Measurements from ENCODE around the gene TTBK2.

The TTBK2 gene

GRCh38 chr15:42785569-42785968, 135.0 kb downstream of the TTBK2 start:
- TF ChIP-seq CTCF (IDR thresholded peaks at IDR 0.05; ENCODE audit: low read length) (no peak), EZH2phosphoT487 (IDR thresholded peaks at IDR 0.05; ENCODE audit: low read length) (no peak), EZH2 (optimal IDR thresholded peaks at IDR 0.05; ENCODE audit: low read depth, low read length) (no peak)
- H3K4me2 ChIP-seq (ENCODE audit: low read depth, low read length) = no peak overlapping the region
- H3K4me3 ChIP-seq (ENCODE audit: low read length) = no peak overlapping the region
- H3K4me1 ChIP-seq (ENCODE audit: low read length) = no peaks in the 10 kb centered on the region
- no peak overlapping the region for H3K27ac ChIP-seq (ENCODE audit: low read length)
- no peaks in the 10 kb centered on the region for H4K20me1 ChIP-seq (ENCODE audit: insufficient read depth, low read length)
- H3K9ac ChIP-seq (ENCODE audit: low read length) = no peak overlapping the region
- H3F3A ChIP-seq (ENCODE audit: insufficient read depth, low read length) = no peaks in the 10 kb centered on the region
- H2AFZ ChIP-seq (ENCODE audit: low read length) = no peak overlapping the region
- H3K27me3 ChIP-seq (replicated peaks; ENCODE audit: insufficient read depth, low read length) = no peaks in the 10 kb centered on the region
- H3K9me2 ChIP-seq (replicated peaks; ENCODE audit: insufficient read depth, low read length) = no peaks in the 10 kb centered on the region
- no peaks in the 10 kb centered on the region for H3K79me2 ChIP-seq (ENCODE audit: low read length)
- H3K36me3 ChIP-seq (replicated peaks; ENCODE audit: insufficient read depth, low read length) = no peaks in the 10 kb centered on the region
- no peaks in the 10 kb centered on the region for H3K9me3 ChIP-seq (replicated peaks; ENCODE audit: insufficient read depth, low read length)
- no peak for DNase-seq

- Histone ChIP-seq H3K9ac (ENCODE audit: low read length) (no peak overlapping the region), H3K79me2 (ENCODE audit: low read length) (no peaks in the 10 kb centered on the region), H3F3A (ENCODE audit: insufficient read depth, low read length) (no peaks in the 10 kb centered on the region), H3K27ac (ENCODE audit: low read length) (no peak overlapping the region), H3K36me3 (replicated peaks; ENCODE audit: insufficient read depth, low read length) (no peaks in the 10 kb centered on the region), H3K27me3 (replicated peaks; ENCODE audit: insufficient read depth, low read length) (no peaks in the 10 kb centered on the region), H3K4me1 (ENCODE audit: low read length) (no peaks in the 10 kb centered on the region), H2AFZ (ENCODE audit: low read length) (no peak overlapping the region), H3K9me3 (replicated peaks; ENCODE audit: insufficient read depth, low read length) (no peaks in the 10 kb centered on the region), H4K20me1 (ENCODE audit: insufficient read depth, low read length) (no peaks in the 10 kb centered on the region), H3K4me2 (ENCODE audit: low read depth, low read length) (no peak overlapping the region), H3K9me2 (replicated peaks; ENCODE audit: insufficient read depth, low read length) (no peaks in the 10 kb centered on the region), H3K4me3 (ENCODE audit: low read length) (no peak overlapping the region)
- TF ChIP-seq EZH2 (optimal IDR thresholded peaks at IDR 0.05; ENCODE audit: low read depth, low read length) (no peak), EZH2phosphoT487 (IDR thresholded peaks at IDR 0.05; ENCODE audit: low read length) (no peak), CTCF (IDR thresholded peaks at IDR 0.05; ENCODE audit: low read length) (no peak)
- no peak for DNase-seq
Measured at GRCh38 chr15:42784705-42785104, 135.9 kb downstream of the TTBK2 start.

- no peak overlapping the region for H3K27ac ChIP-seq (ENCODE audit: low read length)
- TF ChIP-seq EZH2 (optimal IDR thresholded peaks at IDR 0.05; ENCODE audit: low read depth, low read length) = no peak
- TF ChIP-seq EZH2phosphoT487 (IDR thresholded peaks at IDR 0.05; ENCODE audit: low read length) = no peak
- TF ChIP-seq CTCF (IDR thresholded peaks at IDR 0.05; ENCODE audit: low read length) = no peak
Measured at GRCh38 chr15:42782716-42783115, 137.9 kb downstream of the TTBK2 start.

More at GRCh38 chr15:42782716-42783115, 137.9 kb downstream of the TTBK2 start:
- Histone ChIP-seq H2AFZ (ENCODE audit: low read length) (no peak overlapping the region), H3K9ac (ENCODE audit: low read length) (no peak overlapping the region), H3K9me2 (replicated peaks; ENCODE audit: insufficient read depth, low read length) (no peaks in the 10 kb centered on the region), H3K4me2 (ENCODE audit: low read depth, low read length) (no peak overlapping the region), H3F3A (ENCODE audit: insufficient read depth, low read length) (no peaks in the 10 kb centered on the region), H3K79me2 (ENCODE audit: low read length) (no peaks in the 10 kb centered on the region), H3K4me3 (ENCODE audit: low read length) (no peak overlapping the region), H3K4me1 (ENCODE audit: low read length) (no peaks in the 10 kb centered on the region), H3K9me3 (replicated peaks; ENCODE audit: insufficient read depth, low read length) (no peaks in the 10 kb centered on the region), H3K27me3 (replicated peaks; ENCODE audit: insufficient read depth, low read length) (no peaks in the 10 kb centered on the region), H3K36me3 (replicated peaks; ENCODE audit: insufficient read depth, low read length) (no peaks in the 10 kb centered on the region), H4K20me1 (ENCODE audit: insufficient read depth, low read length) (no peaks in the 10 kb centered on the region)
- no peak for DNase-seq

Measured in MM.1S (cell line).